Activated CD4-positive, CD25-positive, alpha-beta regulatory T cell (primary cell): Measurements from ENCODE around the gene RNASEH2C.
"Not testable (repeated sequence)": the region's sequence is repeated elsewhere in the genome, so short reads cannot be mapped to it uniquely, and the experiment has no call there.

ENCODE experiments used
- DNase-seq, 4 experiments: peaks; one replicate each; lab custom pipeline; 2025; lab: John Stamatoyannopoulos, UW

Gene RNASEH2C

GRCh38 chr11:65720211-65720934, at the start of gene RNASEH2C:
Gene RNASEH2C (minus strand): TSS chr11:65720798. CDS start chr11:65720758, 40 bp downstream.
- peak; percentile 57 to 65 (median 62) for DNase-seq

- not testable (repeated sequence) for DNase-seq
These were observed 47.2 kb upstream of the RNASEH2C start for GRCh38 chr11:65767806-65768205.

GRCh38 chr11:65767406-65767805, 46.8 kb upstream of the RNASEH2C start:
- DNase-seq, result no peak

GRCh38 chr11:65766535-65766934, 45.9 kb upstream of the RNASEH2C start:
- DNase-seq, result no peak

GRCh38 chr11:65764434-65764833, 43.8 kb upstream of the RNASEH2C start:
- DNase-seq, result no peak

GRCh38 chr11:65762816-65763215, 42.2 kb upstream of the RNASEH2C start:
- DNase-seq, result not testable (repeated sequence)

GRCh38 chr11:65762169-65762568, 41.6 kb upstream of the RNASEH2C start:
- not testable (repeated sequence) for DNase-seq

GRCh38 chr11:65745049-65745448, 24.5 kb upstream of the RNASEH2C start:
- DNase-seq, result no peak

GRCh38 chr11:65744699-65745042, 24.1 kb upstream of the RNASEH2C start:
- no peak for DNase-seq

GRCh38 chr11:65744026-65744698, 23.6 kb upstream of the RNASEH2C start:
- no peak for DNase-seq

- no peak for DNase-seq
These were observed 23.1 kb upstream of the RNASEH2C start for GRCh38 chr11:65743681-65744025.

GRCh38 chr11:65742353-65742752, 21.8 kb upstream of the RNASEH2C start:
- no peak for DNase-seq

GRCh38 chr11:65741185-65741584, 20.6 kb upstream of the RNASEH2C start:
- DNase-seq, result no peak

- DNase-seq, result no peak
These were observed 18.4 kb upstream of the RNASEH2C start for GRCh38 chr11:65739022-65739421.

GRCh38 chr11:65736810-65737209, 16.2 kb upstream of the RNASEH2C start:
- no peak for DNase-seq

- DNase-seq, result not testable (repeated sequence)
These were observed 14.5 kb upstream of the RNASEH2C start for GRCh38 chr11:65735111-65735510.

- no peak for DNase-seq
These were observed 9.9 kb upstream of the RNASEH2C start for GRCh38 chr11:65730461-65730860.

GRCh38 chr11:65727865-65728264, 7.3 kb upstream of the RNASEH2C start:
- DNase-seq, result no peak

- DNase-seq, result no peak
These were observed 6.1 kb upstream of the RNASEH2C start for GRCh38 chr11:65726660-65727059.

- DNase-seq, result no peak
These were observed 1.7 kb upstream of the RNASEH2C start for GRCh38 chr11:65722261-65722660.

- no peak for DNase-seq
These were observed 757 bp downstream of the RNASEH2C start for GRCh38 chr11:65719871-65720210.

GRCh38 chr11:65718964-65719492, 1.6 kb downstream of the RNASEH2C start:
- DNase-seq, result no peak

- no peak for DNase-seq
These were observed 2.1 kb downstream of the RNASEH2C start for GRCh38 chr11:65718531-65718930.

GRCh38 chr11:65717906-65718305, 2.7 kb downstream of the RNASEH2C start:
- DNase-seq, result no peak
